Ishikawa (cell line): ENCODE data around the gene B4GALNT1.

Experiments used
- EGR1 ChIP-seq: IDR thresholded peaks from 2 replicates; pipeline ENCODE4 v1.6.1; 2012
- EP300 ChIP-seq: IDR thresholded peaks from 2 replicates; pipeline ENCODE4 v1.6.1; 2012; ENCODE audit warnings: borderline replicate concordance
- RAD21 ChIP-seq: IDR thresholded peaks from 2 replicates; pipeline ENCODE4 v1.6.1; 2012; ENCODE audit warnings: low read depth
- TAF1 ChIP-seq: IDR thresholded peaks from 2 replicates; pipeline ENCODE4 v1.6.1; 2012; ENCODE audit warnings: low read depth, mild to moderate bottlenecking
- TEAD4 ChIP-seq: IDR thresholded peaks from 2 replicates; pipeline ENCODE4 v1.6.1; 2012
- YY1 ChIP-seq: IDR thresholded peaks from 2 replicates; pipeline ENCODE4 v1.6.1; 2012; ENCODE audit warnings: low read depth
- TF ChIP-seq, protein P1 (sequence below): IDR thresholded peaks from 2 replicates; pipeline ENCODE4 v1.6.1; 2012
- TF ChIP-seq, protein P2 (sequence below): IDR thresholded peaks from 2 replicates; pipeline ENCODE4 v1.6.1; 2012; ENCODE audit warnings: low read depth, mild to moderate bottlenecking

- no peak for TF ChIP-seq EP300
- TF ChIP-seq, protein P1, sequence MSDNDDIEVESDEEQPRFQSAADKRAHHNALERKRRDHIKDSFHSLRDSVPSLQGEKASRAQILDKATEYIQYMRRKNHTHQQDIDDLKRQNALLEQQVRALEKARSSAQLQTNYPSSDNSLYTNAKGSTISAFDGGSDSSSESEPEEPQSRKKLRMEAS, result no peak
- no peak for TF ChIP-seq TAF1
- TF ChIP-seq, protein P2, sequence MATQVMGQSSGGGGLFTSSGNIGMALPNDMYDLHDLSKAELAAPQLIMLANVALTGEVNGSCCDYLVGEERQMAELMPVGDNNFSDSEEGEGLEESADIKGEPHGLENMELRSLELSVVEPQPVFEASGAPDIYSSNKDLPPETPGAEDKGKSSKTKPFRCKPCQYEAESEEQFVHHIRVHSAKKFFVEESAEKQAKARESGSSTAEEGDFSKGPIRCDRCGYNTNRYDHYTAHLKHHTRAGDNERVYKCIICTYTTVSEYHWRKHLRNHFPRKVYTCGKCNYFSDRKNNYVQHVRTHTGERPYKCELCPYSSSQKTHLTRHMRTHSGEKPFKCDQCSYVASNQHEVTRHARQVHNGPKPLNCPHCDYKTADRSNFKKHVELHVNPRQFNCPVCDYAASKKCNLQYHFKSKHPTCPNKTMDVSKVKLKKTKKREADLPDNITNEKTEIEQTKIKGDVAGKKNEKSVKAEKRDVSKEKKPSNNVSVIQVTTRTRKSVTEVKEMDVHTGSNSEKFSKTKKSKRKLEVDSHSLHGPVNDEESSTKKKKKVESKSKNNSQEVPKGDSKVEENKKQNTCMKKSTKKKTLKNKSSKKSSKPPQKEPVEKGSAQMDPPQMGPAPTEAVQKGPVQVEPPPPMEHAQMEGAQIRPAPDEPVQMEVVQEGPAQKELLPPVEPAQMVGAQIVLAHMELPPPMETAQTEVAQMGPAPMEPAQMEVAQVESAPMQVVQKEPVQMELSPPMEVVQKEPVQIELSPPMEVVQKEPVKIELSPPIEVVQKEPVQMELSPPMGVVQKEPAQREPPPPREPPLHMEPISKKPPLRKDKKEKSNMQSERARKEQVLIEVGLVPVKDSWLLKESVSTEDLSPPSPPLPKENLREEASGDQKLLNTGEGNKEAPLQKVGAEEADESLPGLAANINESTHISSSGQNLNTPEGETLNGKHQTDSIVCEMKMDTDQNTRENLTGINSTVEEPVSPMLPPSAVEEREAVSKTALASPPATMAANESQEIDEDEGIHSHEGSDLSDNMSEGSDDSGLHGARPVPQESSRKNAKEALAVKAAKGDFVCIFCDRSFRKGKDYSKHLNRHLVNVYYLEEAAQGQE, result no peak
- no peak for TF ChIP-seq RAD21
- TF ChIP-seq EGR1, result no peak
- TF ChIP-seq TEAD4, result no peak
- no peak for TF ChIP-seq YY1
Measured at GRCh38 chr12:57614178-57614947, 18.6 kb downstream of the B4GALNT1 start.
